ENCODE measurements around the gene SFPQ.

DNA sequence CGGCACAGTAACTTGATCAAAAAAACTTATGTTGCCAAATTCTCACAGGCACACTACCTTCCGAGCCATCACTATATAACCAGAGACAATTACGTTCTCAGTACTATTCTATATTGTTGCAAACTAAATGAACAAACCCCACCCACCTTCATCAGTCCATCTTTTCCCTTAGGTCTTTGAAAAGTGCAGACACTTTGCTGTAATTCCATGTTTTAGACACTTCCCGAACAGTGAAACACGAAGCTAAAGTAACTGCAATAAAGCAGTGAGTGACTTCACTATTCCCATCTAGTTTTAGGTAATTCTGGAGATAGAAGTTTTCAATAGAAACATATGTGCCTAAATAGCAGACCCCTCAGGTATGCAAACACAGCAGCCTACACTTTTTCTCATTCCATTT, 7.7 kb downstream of the SFPQ start:
- TF ChIP-seq EZH2 (IDR thresholded peaks at IDR 0.05; ENCODE audit: low read length, missing control alignments): no peak
- TF ChIP-seq, protein P1, sequence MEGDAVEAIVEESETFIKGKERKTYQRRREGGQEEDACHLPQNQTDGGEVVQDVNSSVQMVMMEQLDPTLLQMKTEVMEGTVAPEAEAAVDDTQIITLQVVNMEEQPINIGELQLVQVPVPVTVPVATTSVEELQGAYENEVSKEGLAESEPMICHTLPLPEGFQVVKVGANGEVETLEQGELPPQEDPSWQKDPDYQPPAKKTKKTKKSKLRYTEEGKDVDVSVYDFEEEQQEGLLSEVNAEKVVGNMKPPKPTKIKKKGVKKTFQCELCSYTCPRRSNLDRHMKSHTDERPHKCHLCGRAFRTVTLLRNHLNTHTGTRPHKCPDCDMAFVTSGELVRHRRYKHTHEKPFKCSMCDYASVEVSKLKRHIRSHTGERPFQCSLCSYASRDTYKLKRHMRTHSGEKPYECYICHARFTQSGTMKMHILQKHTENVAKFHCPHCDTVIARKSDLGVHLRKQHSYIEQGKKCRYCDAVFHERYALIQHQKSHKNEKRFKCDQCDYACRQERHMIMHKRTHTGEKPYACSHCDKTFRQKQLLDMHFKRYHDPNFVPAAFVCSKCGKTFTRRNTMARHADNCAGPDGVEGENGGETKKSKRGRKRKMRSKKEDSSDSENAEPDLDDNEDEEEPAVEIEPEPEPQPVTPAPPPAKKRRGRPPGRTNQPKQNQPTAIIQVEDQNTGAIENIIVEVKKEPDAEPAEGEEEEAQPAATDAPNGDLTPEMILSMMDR (conservative IDR thresholded peaks at IDR 0.05 in 1 of 2, IDR thresholded peaks at IDR 0.05 in 1 of 2; ENCODE audit: low read depth in 1 of 2, low read length in 2 of 2): no peak

Data from fibroblast of lung (primary cell).